SW480 (cell line): Measurements from ENCODE around the gene PHAX.
"Not testable (repeated sequence)": the region's sequence is repeated elsewhere in the genome, so short reads cannot be mapped to it uniquely, and the experiment has no call there.

Source experiments
- DNase-seq: peaks from one replicate; pipeline ENCODE4 v3.0.0-alpha.2; 2016; ENCODE audit warnings: low spot score

The PHAX gene

DNA sequence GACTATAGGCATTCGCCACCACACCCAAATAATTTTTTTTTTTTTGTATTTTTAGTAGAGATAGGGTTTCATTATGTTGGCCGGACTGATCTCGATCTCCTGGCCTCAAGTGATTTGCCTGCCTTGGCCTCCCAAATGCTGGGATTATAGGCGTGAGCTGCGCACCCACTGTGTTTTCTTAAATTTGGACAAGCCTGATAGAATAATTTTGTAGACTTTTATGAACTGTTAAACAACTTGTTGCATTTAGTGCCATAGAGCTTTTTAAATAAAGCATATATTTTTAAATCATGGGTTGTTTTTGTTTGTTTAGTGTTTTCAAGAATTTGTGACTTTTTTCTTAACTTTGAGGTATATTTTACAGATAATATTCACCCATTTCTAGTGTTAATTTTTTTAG lies 4.8 kb downstream of the PHAX start:
- no peak for DNase-seq

DNA sequence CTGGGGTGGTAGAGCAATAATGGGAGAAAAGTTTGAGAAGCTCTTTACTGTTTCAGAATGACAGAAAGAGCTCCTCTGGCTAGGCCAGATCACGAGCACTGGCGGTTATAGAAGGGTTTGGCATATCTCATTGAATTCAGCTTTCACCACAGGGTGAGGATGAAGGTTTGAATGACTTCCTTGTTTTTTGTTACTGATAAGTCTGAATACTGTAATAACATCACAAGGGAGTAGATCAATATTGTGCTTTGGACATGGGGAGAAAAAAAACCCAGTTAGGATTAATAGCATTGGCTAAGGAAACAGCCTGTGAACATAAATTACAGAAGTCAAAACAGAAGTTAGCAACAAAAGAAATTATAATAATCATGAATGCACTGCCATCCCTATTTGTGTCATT lies 9.4 kb downstream of the PHAX start:
- DNase-seq, result no peak

DNA sequence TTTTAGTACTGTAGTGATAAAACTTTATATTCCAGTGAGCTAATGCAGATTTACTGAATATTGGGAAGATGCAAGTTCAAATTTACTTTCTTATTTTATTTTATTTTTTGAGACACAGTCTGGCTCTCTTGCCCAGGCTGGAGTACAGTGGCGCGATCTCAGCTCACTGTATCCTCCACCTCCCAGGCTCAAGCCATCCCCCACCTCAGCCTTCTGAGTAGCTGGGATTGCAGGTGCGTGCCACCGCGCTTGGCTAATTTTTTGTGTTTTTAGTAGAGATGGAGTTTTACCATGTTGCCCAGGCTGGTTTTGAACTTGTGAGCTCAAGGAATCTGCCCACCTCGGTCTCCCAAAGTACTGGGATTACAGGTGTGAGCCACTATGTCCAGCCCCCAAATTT lies 9.9 kb downstream of the PHAX start:
- no peak for DNase-seq

DNA sequence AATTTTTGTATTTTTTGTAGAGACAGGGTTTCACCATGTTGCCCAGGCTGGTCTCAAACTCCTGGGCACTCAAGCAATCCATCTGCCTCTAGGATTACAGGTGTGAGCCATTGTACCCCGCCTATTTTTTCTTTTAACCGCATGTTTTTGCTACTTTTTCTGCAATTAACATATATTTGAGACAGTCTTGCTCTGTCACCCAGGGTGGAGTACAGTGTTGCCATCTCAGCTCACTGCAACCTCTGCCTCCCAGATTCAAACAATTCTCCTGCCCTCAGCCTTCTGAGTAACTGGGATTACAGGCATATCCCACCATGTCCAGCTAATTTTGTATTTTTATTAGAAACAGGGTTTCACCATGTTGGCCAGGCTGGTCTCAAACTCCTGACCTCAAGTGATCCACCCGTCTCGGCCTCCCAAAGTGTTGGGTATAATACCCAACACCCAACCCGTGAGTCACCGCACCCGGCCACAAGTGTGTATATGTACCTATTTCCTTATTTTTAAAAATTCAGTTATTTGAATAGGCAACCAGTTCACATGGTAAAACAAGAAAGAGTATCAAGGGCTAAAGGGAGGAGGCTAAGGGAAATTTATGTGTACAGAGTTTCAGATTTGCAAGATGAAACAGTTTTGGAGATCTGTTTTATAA lies 13.3 kb downstream of the PHAX start:
- DNase-seq, result no peak

DNA sequence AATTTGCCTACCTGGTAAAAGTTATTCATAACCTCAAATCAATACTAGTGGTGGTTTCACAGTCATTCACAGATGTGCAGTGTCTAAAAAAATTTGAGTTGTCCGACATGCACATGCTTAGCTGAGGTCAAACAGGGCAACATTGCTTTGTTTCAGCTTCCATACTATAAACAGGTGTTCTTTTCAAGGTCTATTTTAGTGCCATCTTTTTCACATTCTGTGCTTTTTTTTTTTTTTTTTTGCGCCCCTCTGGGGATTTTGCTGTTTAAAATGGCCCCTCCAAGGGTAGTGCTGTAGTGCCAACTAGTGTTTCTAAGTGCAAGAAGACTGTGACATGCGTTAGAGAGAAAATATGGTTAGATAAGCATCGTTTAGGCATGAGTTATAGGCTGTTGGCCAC lies 14.5 kb downstream of the PHAX start:
- DNase-seq, result no peak

DNA sequence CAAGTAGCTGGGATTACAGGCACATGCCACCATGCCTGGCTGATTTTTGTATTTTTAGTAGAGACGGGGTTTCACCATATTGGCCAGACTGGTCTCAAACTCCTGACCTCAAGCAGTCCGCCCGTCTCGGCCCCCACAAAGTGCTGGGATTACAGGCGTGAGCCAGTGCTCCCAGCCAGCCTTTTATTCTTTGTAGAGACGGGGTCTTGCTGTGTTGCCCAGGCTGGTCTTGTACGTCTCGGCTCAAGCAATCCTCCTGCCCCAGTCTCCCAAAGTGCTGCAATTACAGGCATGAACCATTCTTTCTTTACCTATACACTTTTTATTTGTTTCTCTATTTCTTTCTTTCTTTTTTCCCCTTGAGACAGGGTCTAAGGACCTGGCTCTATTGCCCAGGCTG lies 16.9 kb downstream of the PHAX start:
- not testable (repeated sequence) for DNase-seq

DNA sequence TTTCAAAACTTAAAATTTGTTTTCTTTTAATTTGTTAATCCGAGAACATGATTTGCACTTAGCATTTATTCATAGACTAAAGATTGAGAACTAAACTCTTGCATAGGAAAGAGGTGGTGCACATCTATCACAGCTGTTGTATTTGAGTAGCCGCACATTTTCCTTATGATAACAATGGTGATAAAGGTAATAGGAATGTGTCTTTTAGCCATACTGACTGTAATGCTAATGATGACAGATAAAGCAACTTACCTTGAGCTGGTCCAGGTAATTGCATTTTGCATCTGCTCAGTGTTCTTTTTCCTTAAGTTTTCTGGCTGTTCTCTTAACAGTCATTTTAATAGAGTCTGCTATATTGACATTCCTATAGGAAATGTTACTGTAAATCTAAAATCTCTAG lies 19.0 kb downstream of the PHAX start:
- no peak for DNase-seq

DNA sequence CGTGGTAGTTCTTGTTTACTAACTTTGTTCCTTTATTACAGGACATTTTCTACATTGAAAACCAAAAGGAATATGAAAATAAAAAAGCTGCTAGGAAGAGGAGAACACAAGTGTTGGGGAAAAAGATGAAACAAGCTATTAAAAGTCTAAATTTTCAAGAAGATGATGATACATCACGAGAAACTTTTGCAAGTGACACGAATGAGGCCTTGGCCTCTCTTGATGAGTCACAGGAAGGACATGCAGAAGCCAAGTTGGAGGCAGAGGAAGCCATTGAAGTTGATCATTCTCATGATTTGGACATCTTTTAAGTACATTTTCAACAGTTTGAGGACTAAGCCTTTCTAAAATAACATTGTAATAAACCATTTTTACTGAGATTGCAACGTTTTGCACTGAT lies 23.8 kb downstream of the PHAX start:
- DNase-seq, result peak; percentile 22

DNA sequence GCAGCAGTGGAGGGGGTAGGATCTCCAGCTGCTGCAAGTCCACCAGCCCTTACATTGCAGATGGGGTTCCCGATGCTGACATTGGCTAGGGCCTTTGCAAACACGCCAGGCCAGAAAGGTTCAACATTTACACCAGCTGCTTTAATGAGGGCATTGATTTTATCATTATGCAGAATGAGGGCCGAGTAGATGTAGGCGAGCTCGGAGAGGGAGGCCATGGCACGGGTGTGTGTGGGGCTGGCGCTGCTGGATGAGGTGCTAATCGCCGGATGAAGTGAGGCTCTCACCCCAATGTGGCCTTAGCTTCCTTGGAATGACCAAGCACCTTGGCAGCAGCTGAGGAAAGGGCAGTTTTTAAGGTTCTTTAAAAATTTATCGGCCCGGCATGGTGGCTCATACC lies 27.4 kb downstream of the PHAX start:
- no peak for DNase-seq

DNA sequence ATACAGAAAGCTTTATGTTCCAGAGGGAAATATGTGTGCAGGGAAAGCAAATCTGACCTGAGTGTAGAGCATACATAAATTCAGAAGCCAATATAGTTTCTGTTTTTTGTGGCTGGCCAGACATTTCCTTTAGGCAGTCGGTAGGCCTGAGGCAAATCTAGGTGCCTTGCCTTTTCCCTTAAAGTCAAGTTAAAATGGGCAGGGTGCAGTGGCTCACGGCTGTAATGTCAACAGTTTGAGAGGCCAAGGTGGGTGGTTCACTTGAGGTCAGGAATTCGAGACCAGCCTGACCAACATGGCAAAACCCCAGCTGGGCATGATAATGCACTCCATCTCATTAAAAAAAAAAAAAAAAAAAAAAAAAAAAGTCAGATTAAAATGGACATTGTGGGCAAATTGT lies 31.2 kb downstream of the PHAX start:
- DNase-seq, result no peak

DNA sequence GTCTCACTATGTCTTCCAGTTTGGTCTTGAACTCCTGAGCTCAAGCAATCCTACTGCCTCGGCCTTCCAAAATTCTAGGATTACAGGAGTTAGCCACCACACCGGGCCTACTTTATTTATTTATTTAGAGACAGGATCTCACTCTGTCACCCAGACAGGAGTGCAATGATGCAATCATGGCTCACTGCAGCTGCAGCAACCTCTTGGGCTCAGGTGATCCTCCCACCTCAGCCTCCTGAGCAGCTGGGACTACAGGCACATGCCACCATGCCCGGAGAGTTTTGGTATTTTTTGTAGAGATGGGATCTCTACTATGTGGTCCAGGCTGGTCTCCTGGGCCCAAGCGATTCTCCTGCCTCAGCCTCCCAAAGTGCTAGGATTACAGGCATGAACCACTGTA lies 32.8 kb downstream of the PHAX start:
- DNase-seq, result no peak

DNA sequence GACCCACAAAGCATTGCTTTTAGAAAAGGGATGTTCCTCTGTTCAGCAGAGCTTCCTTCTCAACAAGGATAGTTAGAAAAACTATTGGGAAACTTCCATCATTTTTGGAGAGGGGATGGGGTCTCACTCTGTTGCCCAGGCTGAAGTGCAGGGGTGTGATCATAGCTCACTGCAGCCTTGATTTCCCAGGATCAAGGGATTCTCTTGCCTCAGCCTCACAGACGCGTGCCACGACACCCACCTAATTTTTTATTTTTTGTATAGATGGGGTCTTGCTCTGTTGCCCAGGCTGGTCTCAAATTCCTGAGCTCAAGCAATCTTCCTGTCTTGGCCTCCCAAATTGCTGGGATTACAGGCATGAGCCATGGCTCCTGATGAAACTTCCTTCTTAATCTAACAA lies 34.8 kb downstream of the PHAX start:
- DNase-seq, result no peak

DNA sequence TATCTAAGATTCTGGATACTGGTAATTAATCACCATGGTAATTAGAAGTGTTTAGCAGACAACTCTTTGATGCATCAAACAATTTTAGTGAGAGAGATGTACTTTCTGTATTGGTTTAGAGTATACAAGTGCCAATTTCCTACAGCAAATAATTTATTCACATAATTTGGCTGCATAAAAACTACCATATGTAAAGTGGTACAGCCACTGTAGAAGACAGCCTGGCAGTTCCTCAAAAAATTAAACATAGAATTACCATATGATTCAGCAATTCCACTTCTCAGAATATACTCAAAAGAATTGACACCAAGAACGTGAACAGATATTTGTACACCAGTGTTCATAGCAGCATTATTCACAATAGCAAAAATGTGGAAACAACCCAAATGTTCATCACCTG lies 36.2 kb downstream of the PHAX start:
- no peak for DNase-seq

DNA sequence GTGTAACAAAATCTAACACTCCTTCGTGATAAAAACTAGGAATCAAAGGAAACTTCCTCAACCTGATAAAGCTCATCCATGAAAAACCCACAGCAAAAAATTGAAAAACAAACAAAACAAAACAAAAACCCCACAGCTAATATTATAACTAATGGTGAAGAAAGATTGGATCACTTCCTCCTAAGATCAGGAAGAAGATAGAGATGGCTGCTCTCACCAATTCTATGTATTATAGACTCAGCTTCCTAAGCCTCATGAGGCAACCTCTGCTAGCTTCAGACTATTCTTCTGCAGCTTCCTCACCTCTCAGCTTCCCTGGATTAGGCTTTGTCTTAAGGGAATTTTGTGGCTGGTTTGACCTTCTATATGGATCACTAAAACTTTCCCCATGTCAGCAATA lies 40.1 kb downstream of the PHAX start:
- no peak for DNase-seq

DNA sequence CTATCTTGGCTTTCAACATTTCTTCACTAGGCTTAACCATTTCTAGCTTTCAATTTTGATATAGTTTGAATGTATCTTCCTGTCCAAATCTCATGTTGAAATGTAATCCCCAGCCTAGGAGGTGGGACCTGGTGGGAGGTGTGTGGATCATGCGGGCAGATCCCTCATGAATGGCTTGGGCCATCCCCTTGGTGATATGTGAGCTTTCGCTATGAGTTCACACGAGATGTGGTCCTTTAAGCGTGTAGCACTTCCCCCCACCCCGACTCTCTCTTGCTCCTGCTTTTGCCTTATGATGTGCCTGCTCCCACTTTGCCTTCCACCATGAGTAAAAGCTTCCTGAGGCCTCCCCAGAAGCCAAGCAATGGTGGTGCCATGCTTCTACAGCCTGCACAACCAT lies 40.6 kb downstream of the PHAX start:
- no peak for DNase-seq

DNA sequence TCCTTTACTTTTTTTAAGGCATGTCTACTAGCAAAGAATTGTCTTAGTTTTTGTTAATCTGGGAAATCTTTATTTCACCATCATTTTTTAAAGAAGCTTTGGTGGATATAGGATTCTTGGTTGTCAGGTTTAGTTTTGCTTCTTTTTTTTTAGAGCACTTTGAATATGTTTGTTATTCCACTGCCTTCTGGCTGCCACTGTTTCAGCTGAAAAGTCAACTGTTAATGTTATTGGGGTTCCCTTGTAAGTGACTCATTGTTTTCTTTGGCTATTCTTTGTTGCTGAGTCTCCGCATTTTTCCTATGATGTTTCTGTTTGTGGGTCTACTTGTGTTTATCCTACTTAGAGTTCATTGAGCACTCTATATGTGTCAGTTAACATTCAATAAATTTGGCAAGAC lies 44.4 kb downstream of the PHAX start:
- DNase-seq, result no peak

DNA sequence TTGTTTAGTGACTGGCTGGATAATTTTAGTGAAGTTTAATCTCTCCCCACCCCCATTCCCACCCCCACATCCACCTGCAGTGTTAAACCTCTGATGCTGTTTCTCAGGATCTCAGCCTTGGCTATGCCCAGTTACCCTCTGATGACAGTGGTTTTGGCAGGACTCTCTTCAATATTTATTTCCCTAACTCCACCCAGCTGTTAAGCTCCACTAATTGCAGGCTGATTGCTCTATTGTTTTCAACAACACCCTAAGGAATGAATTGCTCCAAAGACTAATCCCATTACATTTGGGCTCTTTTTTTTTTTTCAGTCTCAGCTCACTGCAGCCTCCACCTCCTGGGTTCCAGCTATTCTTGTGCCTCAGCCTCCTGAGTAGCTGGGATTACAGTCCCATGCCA lies 46.3 kb downstream of the PHAX start:
- DNase-seq, result no peak

DNA sequence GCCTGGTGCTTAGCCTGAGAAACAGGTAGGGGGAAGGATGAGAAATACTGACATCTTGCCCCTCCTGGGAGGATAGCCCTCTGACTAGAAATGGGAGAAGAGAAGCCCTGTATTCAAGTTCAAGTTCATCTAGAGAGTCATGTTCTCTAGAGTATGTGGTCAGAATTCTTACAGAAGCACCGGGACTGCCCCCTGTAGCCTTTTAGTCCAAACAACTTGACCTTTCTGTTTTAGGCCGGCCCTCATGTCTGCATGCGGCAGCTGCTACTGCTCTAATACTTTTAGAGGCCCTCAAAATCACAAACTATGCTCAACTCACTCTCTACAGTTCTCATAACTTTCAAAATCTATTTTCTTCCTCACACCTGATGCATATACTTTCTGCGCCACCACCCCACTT lies 47.7 kb downstream of the PHAX start:
- no peak for DNase-seq

DNA sequence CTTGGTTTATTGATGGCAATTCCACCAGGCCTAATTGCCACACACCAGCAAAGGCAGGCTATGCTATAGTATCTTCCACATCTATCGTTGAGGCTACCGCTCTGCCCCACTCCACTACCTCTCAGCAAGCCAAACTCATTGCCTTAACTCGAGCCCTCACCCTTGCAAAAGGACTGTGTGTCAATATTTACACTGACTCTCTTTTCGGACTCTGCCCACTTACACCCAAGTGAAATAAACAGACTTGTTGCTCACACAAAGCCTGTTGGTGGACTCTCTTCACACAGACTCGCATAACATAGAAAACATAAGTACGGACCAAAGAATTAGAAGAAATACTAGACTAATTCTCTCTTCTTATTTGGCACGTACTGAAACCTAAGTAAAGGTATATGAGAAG lies 48.3 kb downstream of the PHAX start:
- not testable (repeated sequence) for DNase-seq

DNA sequence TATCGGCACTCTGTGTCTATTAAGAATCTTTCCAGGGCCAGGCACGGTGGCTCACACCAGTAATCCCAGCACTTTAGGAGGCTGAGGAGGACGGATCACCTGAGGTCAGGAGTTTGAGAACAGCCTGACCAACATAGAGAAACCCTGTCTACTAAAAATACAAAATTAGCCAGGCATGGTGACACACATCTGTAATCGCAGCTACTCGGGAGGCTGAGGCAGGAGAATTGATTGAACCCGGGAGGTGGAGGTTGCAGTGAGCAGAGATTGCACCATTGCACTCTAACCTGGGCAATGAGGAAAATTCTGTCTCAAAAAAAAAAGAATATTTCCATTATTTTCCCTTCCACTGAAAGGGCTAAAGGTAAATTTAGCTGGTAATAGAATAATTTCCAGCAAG lies 49.0 kb downstream of the PHAX start:
- DNase-seq, result not testable (repeated sequence)

DNA sequence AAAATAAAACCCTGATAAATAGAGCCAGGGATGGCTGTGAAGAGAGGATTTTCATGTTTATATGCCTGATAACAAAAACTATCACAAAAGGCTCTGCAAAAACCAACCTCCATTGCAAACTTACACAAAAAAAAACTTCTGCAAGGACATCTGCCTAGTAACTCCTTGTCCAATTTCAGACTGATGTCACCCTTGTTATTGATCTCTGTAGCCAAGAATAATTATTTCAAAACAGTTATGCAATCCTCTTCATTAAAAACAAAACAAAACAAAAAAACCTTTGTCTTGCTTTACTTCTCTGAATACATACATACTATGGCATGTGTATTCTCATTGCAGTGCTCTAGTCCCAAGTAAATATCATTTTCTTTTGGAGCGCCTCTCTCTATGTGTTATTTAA lies 49.7 kb downstream of the PHAX start:
- no peak for DNase-seq

DNA sequence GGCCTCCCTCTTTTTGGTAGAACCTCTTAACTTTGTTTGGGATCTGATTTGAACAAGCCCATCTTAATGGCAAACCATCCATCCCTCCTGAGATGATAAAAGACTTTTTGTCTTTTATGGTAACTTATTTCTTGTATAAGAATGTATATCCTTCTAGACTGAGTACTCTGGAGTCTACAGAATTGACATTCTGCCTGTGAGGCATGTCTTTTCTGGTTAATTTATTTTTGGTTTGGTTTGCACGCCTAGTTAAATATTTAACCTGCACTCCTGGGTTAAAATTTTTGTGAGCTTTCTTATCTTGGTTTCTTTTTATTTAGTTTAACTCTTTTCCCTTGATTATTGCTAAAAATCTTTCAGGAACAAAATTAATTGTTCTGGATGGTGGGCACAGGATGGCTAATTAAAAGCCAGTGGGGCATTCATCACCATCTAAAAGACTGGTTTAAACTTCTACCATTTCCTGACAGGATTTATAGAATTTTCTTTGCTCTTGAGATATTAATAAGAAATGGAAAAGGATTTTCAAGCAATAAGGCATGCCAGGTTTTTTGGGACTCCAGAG lies 50.3 kb downstream of the PHAX start:
- DNase-seq, result no peak

DNA sequence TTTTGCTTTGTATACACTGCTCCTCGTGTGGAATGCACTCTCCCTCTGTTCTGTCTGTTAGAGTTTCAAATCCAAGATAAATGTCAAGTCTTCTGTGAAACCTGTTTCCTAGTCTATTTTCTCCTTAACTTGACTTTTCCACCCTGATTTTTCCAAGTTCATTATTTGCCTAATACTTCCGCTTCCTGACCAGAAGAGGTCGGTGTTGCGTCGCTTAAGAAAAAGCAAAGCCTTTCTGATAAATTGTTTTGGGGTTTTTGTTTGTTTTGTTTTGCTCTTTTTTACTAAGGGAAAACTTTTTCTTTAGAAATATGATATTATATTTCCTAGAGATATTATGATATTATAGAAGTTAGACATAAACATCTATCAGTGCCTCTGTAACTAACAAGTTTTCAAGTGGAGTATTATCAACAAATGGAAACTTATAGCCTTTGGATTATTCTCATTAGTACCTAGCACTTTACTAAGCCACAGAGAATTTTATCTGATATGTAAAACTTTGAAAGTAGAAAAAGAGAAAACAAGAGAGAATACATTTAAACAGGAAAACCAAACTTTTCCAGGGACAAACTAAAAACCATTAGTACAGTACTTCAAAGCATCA lies 55.8 kb downstream of the PHAX start:
- peak; percentile 51 for DNase-seq

DNA sequence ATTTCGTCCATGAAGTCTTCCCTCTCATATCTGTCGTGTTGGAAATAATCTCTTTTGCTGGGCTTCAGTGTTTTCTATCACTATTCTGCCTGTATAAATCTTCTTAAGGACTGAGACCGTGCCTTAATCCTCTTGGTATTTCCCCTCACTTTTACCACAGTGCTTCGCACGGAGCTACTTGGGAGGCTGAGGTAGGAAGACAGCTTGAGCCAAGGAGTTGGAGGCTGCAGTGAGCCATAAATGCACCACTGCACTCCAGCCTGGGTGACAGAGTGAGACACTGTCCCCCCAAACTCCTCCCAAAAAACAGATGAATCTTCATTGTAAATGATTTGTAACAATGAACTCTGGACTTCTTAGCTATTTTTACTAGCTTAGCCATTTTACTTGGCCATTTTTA lies 57.8 kb downstream of the PHAX start:
- DNase-seq, result no peak
